OCI-LY7 (cell line): ENCODE data around the gene PTGER4. TPM values are rescaled to one million over a fixed set of nuclear protein-coding genes. Genes with fewer than 3 reads are reported as not detected.

ENCODE experiments used
- BruUV-seq: library from RNA; stranded (reverse); fragments of 400-500 nt; replicated peaks from 2 replicates; lab custom pipeline; 2021; lab: Mats Ljungman, UMichigan
- CTCF ChIA-PET: fragments of 300-600 bp; sonication (Branson Sonifier 250); formaldehyde crosslinking; loops from one replicate; lab custom pipeline; 2022; ENCODE audit warnings: antibody characterized with exemption; ENCODE audit not compliant: unreplicated experiment; lab: Charles Lee
- POLR2A ChIA-PET: fragments of 300-600 bp; sonication (Branson Sonifier 250); formaldehyde crosslinking; loops from one replicate; lab custom pipeline; 2022; ENCODE audit warnings: antibody characterized with exemption; lab: Charles Lee
- DNase-seq: peaks from one replicate; pipeline ENCODE4 v3.0.0-alpha.2; 2015; ENCODE audit warnings: low spot score
- H2AFZ ChIP-seq: fragments of 200-600 bp; sonication (generic), shearing (Covaris generic); 2 replicates; pipeline ENCODE4 v1.6.1; 2014; ENCODE audit warnings: mild to moderate bottlenecking, antibody characterized with exemption, low read length, moderate library complexity
- H3K27ac ChIP-seq: fragments of 200-600 bp; sonication (generic); 2 replicates; pipeline ENCODE4 v1.5.1; 2014; ENCODE audit warnings: mixed run types, low read depth, mild to moderate bottlenecking, moderate library complexity, low read length, inconsistent platforms; ENCODE audit not compliant: poor library complexity, severe bottlenecking
- H3K36me3 ChIP-seq: fragments of 200-600 bp; sonication (generic); 2 replicates; pipeline ENCODE4 v1.6.1; 2014; ENCODE audit warnings: mild to moderate bottlenecking, antibody characterized with exemption, low read length, moderate library complexity, mixed read lengths; ENCODE audit not compliant: insufficient read depth
- H3K4me1 ChIP-seq: fragments of 200-600 bp; sonication (generic); 2 replicates; pipeline ENCODE4 v1.5.1; 2014; ENCODE audit warnings: mild to moderate bottlenecking, low read length; ENCODE audit not compliant: insufficient read depth, poor library complexity, severe bottlenecking
- H3K4me2 ChIP-seq: fragments of 200-600 bp; sonication (generic); 2 replicates; pipeline ENCODE4 v1.6.1; 2014; ENCODE audit warnings: mild to moderate bottlenecking, low read length
- H3K4me3 ChIP-seq: fragments of 200-600 bp; sonication (generic); 2 replicates; pipeline ENCODE4 v1.5.1; 2014; ENCODE audit warnings: mild to moderate bottlenecking, low read depth, low read length; ENCODE audit not compliant: poor library complexity, severe bottlenecking
- H3K79me2 ChIP-seq: fragments of 200-600 bp; sonication (generic); 2 replicates; pipeline ENCODE4 v1.6.1; 2016; ENCODE audit warnings: low read depth, mild to moderate bottlenecking, low read length, moderate library complexity, mixed read lengths; ENCODE audit not compliant: insufficient read depth
- H3K9me2 ChIP-seq: fragments of 200-600 bp; sonication (generic); 2 replicates; pipeline ENCODE4 v1.6.1; 2016; ENCODE audit warnings: mild to moderate bottlenecking, low read length, mixed read lengths; ENCODE audit not compliant: insufficient read depth
- H3K9me3 ChIP-seq: fragments of 200-600 bp; sonication (generic); 2 replicates; pipeline ENCODE4 v1.6.1; 2014; ENCODE audit warnings: mild to moderate bottlenecking, mixed run types, low read length, mixed read lengths
- H4K20me1 ChIP-seq: fragments of 200-600 bp; sonication (generic); 2 replicates; pipeline ENCODE4 v1.6.1; 2014; ENCODE audit warnings: mild to moderate bottlenecking, antibody characterized with exemption, low read length, moderate library complexity, mixed read lengths; ENCODE audit not compliant: insufficient read depth
- CTCF ChIP-seq: fragments of 200-600 bp; sonication (generic); conservative IDR thresholded peaks from 2 replicates; pipeline ENCODE4 v1.5.1; 2014; ENCODE audit warnings: mild to moderate bottlenecking, antibody characterized with exemption, low read length, moderate library complexity, mixed read lengths
- EZH2phosphoT487 ChIP-seq: fragments of 200-600 bp; sonication (generic); IDR thresholded peaks from 2 replicates; pipeline ENCODE4 v1.6.1; 2018; ENCODE audit warnings: low read depth, borderline replicate concordance, mild to moderate bottlenecking, mixed run types, antibody characterized with exemption, low read length, moderate library complexity, mixed read lengths
- intact Hi-C: fragments of 100-400 bp; cut with micrococcal nuclease; formaldehyde crosslinking; loops from one replicate; pipeline ENCODE4 v1.10.0; 2022; ENCODE audit not compliant: unreplicated experiment
- total RNA-seq, 2 experiments: library from RNA; depleted of rRNA in 1 of 2; stranded (reverse); fragments of >200 nt in 1 of 2; shearing (Covaris generic) in 1 of 2; gene quantifications; 2 replicates each; pipeline ENCODE4 v1.2.3, GENCODE V29; 2014 to 2022

PTGER4 gene
- total RNA-seq, 2 experiments from 2014 or later, result 0.49 to 1.4 TPM

GRCh38 chr5:40651201-40651600 lies 28.5 kb upstream of the PTGER4 start:
- TF ChIP-seq CTCF (no peak), EZH2phosphoT487 (no peak)
- no peaks in the 10 kb centered on the region for H3K4me1 ChIP-seq
- H3K9me2 ChIP-seq, result no peaks in the 10 kb centered on the region
- intact Hi-C loops, result no loop called here
- no peaks in the 10 kb centered on the region for H3K36me3 ChIP-seq
- H4K20me1 ChIP-seq, result no peaks in the 10 kb centered on the region
- no peak overlapping the region for H2AFZ ChIP-seq
- H3K9me3 ChIP-seq, result no peaks in the 10 kb centered on the region
- H3K79me2 ChIP-seq, result no peaks in the 10 kb centered on the region
- H3K4me2 ChIP-seq, result no peak overlapping the region
- ChIA-PET CTCF (no interaction called here), POLR2A (interaction anchor here (0.6 kb wide), 1 partner anchor 29 kb away, joined by 3 read pairs; no protein-coding TSS in a partner anchor)
- DNase-seq, result no peak
- H3K4me3 ChIP-seq, result no peak overlapping the region
- no peak overlapping the region for H3K27ac ChIP-seq
- no TSS peak for BruUV-seq

- H2AFZ ChIP-seq, result no peak overlapping the region
- H3K4me3 ChIP-seq, result no peak overlapping the region
- no peaks in the 10 kb centered on the region for H3K79me2 ChIP-seq
- no peak overlapping the region for H3K27ac ChIP-seq
- no peaks in the 10 kb centered on the region for H3K4me1 ChIP-seq
- intact Hi-C loops, result no loop called here
- TF ChIP-seq CTCF, result no peak
- TF ChIP-seq EZH2phosphoT487, result no peak
- H3K36me3 ChIP-seq, result no peaks in the 10 kb centered on the region
- POLR2A ChIA-PET, result interaction anchor here (0.5 to 0.8 kb wide), 2 partner anchors 12 to 25 kb away, joined by 3 read pairs; no protein-coding TSS in a partner anchor
- CTCF ChIA-PET, result interaction anchor here (0.6 kb wide), 1 partner anchor 856 kb away, joined by 3 read pairs; no protein-coding TSS in a partner anchor
- no peaks in the 10 kb centered on the region for H3K9me3 ChIP-seq
- H3K9me2 ChIP-seq, result no peaks in the 10 kb centered on the region
- no peaks in the 10 kb centered on the region for H4K20me1 ChIP-seq
- BruUV-seq, result no TSS peak
- no peak overlapping the region for H3K4me2 ChIP-seq
- DNase-seq, result no peak
Measured at GRCh38 chr5:40652441-40653220, 27.1 kb upstream of the PTGER4 start.
